H9 (cell line): Measurements from ENCODE around the gene TCP11L1. TPM values are rescaled to one million over a fixed set of nuclear protein-coding genes. Genes with fewer than 3 reads are reported as not detected.

Experiments used
- DNase-seq: peaks from one replicate; pipeline ENCODE4 v3.0.0-alpha.2; 2017
- H2AFZ ChIP-seq: one replicate; pipeline ENCODE4 v1.6.1; 2013; ENCODE audit warnings: mild to moderate bottlenecking, low read length, control low read depth, moderate library complexity
- H2AK5ac ChIP-seq: 2 replicates; pipeline ENCODE4 v1.6.1; 2013; ENCODE audit warnings: low read length, control low read depth, mixed read lengths; ENCODE audit not compliant: insufficient read length
- H2BK120ac ChIP-seq: one replicate; pipeline ENCODE4 v1.6.1; 2013; ENCODE audit warnings: low read depth, mild to moderate bottlenecking, low read length, control low read depth, inconsistent platforms; ENCODE audit not compliant: poor library complexity, severe bottlenecking
- H2BK12ac ChIP-seq: 2 replicates; pipeline ENCODE4 v1.6.1; 2013; ENCODE audit warnings: low read length, control low read depth, mixed read lengths, low read depth; ENCODE audit not compliant: insufficient read length
- H2BK15ac ChIP-seq: 2 replicates; pipeline ENCODE4 v1.6.1; 2013; ENCODE audit warnings: low read depth, low read length, control low read depth
- H2BK20ac ChIP-seq: one replicate; pipeline ENCODE4 v1.6.1; 2013; ENCODE audit warnings: low read depth, mild to moderate bottlenecking, low read length, control low read depth, inconsistent platforms; ENCODE audit not compliant: poor library complexity, severe bottlenecking
- H2BK5ac ChIP-seq: 2 replicates; pipeline ENCODE4 v1.6.1; 2013; ENCODE audit warnings: low read length, control low read depth, mixed read lengths; ENCODE audit not compliant: insufficient read length
- H3K14ac ChIP-seq: 2 replicates; pipeline ENCODE4 v1.6.1; 2013; ENCODE audit warnings: low read length, control low read depth; ENCODE audit not compliant: insufficient read depth
- H3K18ac ChIP-seq: 2 replicates; pipeline ENCODE4 v1.6.1; 2013; ENCODE audit warnings: low read depth, mild to moderate bottlenecking, mixed read lengths, low read length, control low read depth; ENCODE audit not compliant: insufficient read length
- H3K23ac ChIP-seq: 2 replicates; pipeline ENCODE4 v1.6.1; 2013; ENCODE audit warnings: low read length, control low read depth, mixed read lengths, low read depth; ENCODE audit not compliant: insufficient read length
- H3K23me2 ChIP-seq: 2 replicates; pipeline ENCODE4 v1.6.1; 2013; ENCODE audit warnings: low read depth, mild to moderate bottlenecking, mixed read lengths, low read length, control low read depth; ENCODE audit not compliant: insufficient read length, poor library complexity, severe bottlenecking
- H3K27ac ChIP-seq: 2 replicates; pipeline ENCODE4 v1.5.1; 2013; ENCODE audit warnings: low read length, control low read depth, mixed read lengths, low read depth; ENCODE audit not compliant: insufficient read length
- H3K27me3 ChIP-seq: 2 replicates; pipeline ENCODE4 v1.6.1; 2013; ENCODE audit warnings: low read length, control low read depth, inconsistent platforms; ENCODE audit not compliant: insufficient read depth
- H3K4ac ChIP-seq: 2 replicates; pipeline ENCODE4 v1.6.1; 2013; ENCODE audit warnings: low read depth, mild to moderate bottlenecking, control low read depth, inconsistent platforms, low read length, moderate library complexity
- H3K4me1 ChIP-seq: 2 replicates; pipeline ENCODE4 v1.6.1; 2013; ENCODE audit warnings: low read length, control low read depth, inconsistent platforms; ENCODE audit not compliant: insufficient read depth
- H3K4me2 ChIP-seq: 2 replicates; pipeline ENCODE4 v1.6.1; 2013; ENCODE audit warnings: low read length, control low read depth, mixed read lengths; ENCODE audit not compliant: insufficient read length, insufficient read depth
- H3K56ac ChIP-seq: 2 replicates; pipeline ENCODE4 v1.6.1; 2013; ENCODE audit warnings: low read depth, mild to moderate bottlenecking, mixed read lengths, low read length, control low read depth; ENCODE audit not compliant: insufficient read length
- H3K79me1 ChIP-seq: 2 replicates; pipeline ENCODE4 v1.6.1; 2013; ENCODE audit warnings: low read depth, mild to moderate bottlenecking, moderate library complexity, low read length, control low read depth, inconsistent platforms; ENCODE audit not compliant: insufficient read depth, poor library complexity, severe bottlenecking
- H3K79me2 ChIP-seq: 2 replicates; pipeline ENCODE4 v1.6.1; 2013; ENCODE audit warnings: low read length, control low read depth, inconsistent platforms; ENCODE audit not compliant: insufficient read depth
- H3K9ac ChIP-seq: 2 replicates; pipeline ENCODE4 v1.6.1; 2013; ENCODE audit warnings: low read length, control low read depth, mixed read lengths; ENCODE audit not compliant: insufficient read length; ENCODE audit errors: extremely low read depth
- H3K9me3 ChIP-seq: one replicate; pipeline ENCODE4 v1.6.1; 2013; ENCODE audit warnings: low read depth, low read length, inconsistent platforms; ENCODE audit not compliant: control insufficient read depth
- H3T11ph ChIP-seq: one replicate; pipeline ENCODE4 v1.6.1; 2013; ENCODE audit warnings: mild to moderate bottlenecking, low read length, control low read depth, inconsistent platforms
- H4K20me1 ChIP-seq: one replicate; pipeline ENCODE4 v1.6.1; 2013; ENCODE audit not compliant: control insufficient read depth, insufficient read length, insufficient read depth
- H4K5ac ChIP-seq: 2 replicates; pipeline ENCODE4 v1.6.1; 2013; ENCODE audit warnings: low read depth, mild to moderate bottlenecking, mixed read lengths, low read length, control low read depth; ENCODE audit not compliant: insufficient read length
- H4K8ac ChIP-seq: replicated peaks from 2 replicates; pipeline ENCODE4 v1.6.1; 2013; ENCODE audit warnings: low read length, control low read depth, mixed read lengths, low read depth; ENCODE audit not compliant: insufficient read length
- H4K91ac ChIP-seq: 2 replicates; pipeline ENCODE4 v1.6.1; 2013; ENCODE audit warnings: low read depth, mild to moderate bottlenecking, moderate library complexity, mixed read lengths, low read length, control low read depth; ENCODE audit not compliant: insufficient read length
- H3K27ac Mint-ChIP-seq, 3 experiments: 2 replicates in 2 of 3; 3 replicates in 1 of 3; pipeline ENCODE4 v1.8.0; 2020 to 2021; ENCODE audit warnings: mixed read lengths in 3 of 3, mild to moderate bottlenecking in 1 of 3, moderate library complexity in 1 of 3
- H3K27me3 Mint-ChIP-seq: 2 replicates; pipeline ENCODE4 v1.8.0; 2021; ENCODE audit warnings: low read depth, mild to moderate bottlenecking, moderate library complexity, mixed read lengths
- H3K36me3 Mint-ChIP-seq, 3 experiments: 2 replicates in 2 of 3; 3 replicates in 1 of 3; pipeline ENCODE4 v1.8.0; 2020 to 2021; ENCODE audit warnings: low read depth in 3 of 3, mixed read lengths in 3 of 3; ENCODE audit not compliant: insufficient read depth in 1 of 3
- H3K4me1 Mint-ChIP-seq, 2 experiments: 2 replicates each; pipeline ENCODE4 v1.8.0; 2020; ENCODE audit warnings: mixed read lengths in 2 of 2
- H3K4me3 Mint-ChIP-seq, 2 experiments: 2 replicates in 1 of 2; 3 replicates in 1 of 2; pipeline ENCODE4 v1.8.0; 2020 to 2021; ENCODE audit warnings: mild to moderate bottlenecking in 2 of 2, mixed read lengths in 2 of 2, moderate library complexity in 1 of 2
- H3K9me3 Mint-ChIP-seq, 2 experiments: 2 replicates in 1 of 2; 3 replicates in 1 of 2; pipeline ENCODE4 v1.8.0; 2020; ENCODE audit warnings: mild to moderate bottlenecking in 2 of 2, mixed read lengths in 2 of 2, moderate library complexity in 1 of 2
- WGBS: extraction: QIAGEN DNeasy Blood & Tissue Kit; methylation state at CpG from one replicate; pipeline ENCODE4 v1.1.7; 2013; ENCODE audit warnings: missing lambda C conversion rate, low lambda C conversion rate, mixed read lengths; ENCODE audit not compliant: insufficient read length; ENCODE audit errors: extremely low coverage; 5-methylcytosine and 5-hydroxymethylcytosine counted together
- total RNA-seq: library from RNA; stranded (reverse); gene quantifications from 2 replicates; pipeline ENCODE4 v1.2.1, GENCODE V29; 2021
- TF ChIP-seq, protein P1 (sequence below): fragments of 200-600 bp; sonication (generic); conservative IDR thresholded peaks from 3 replicates; pipeline ENCODE4 v1.8.0; 2021; ENCODE audit warnings: antibody characterized with exemption, mild to moderate bottlenecking

TCP11L1 gene
- total RNA-seq, 1 experiment from 2014 or later, result 20.3 TPM

DNA sequence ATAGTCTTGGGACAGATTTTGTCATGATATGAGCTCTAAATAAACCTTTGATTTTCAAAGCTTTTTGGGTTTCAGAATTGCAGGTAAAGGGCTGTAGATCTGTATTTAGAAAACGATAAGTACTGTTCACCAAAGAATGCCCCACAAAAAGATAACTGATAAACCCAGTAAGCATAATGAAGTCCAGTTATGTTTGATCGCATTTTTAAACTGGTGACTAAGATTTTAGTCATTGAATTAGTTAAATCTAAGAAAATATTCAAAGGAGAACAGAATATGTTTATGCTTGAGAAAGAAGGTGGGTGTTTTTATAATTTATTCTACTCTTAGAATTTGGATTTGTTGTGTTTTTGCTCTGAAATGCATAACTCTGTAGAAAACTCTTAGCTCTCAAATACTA, 12.1 kb upstream of the TCP11L1 start:
- H4K5ac ChIP-seq, result no peak overlapping the region
- no peaks in the 10 kb centered on the region for H3K27me3 ChIP-seq
- H2AFZ ChIP-seq, result no peak overlapping the region
- H3K23me2 ChIP-seq, result no peaks in the 10 kb centered on the region
- no peak overlapping the region for H4K8ac ChIP-seq
- H2BK5ac ChIP-seq, result no peak overlapping the region
- no CpG with 5 or more reads among the region's 2 CpGs for WGBS
- no peak for DNase-seq
- no peak overlapping the region for H3K23ac ChIP-seq
- no peak overlapping the region for H3K56ac ChIP-seq
- H3K79me2 ChIP-seq, result no peaks in the 10 kb centered on the region
- no peak overlapping the region for H2BK15ac ChIP-seq
- no peak overlapping the region for H3K14ac ChIP-seq
- no peaks in the 10 kb centered on the region for H3K9me3 Mint-ChIP-seq
- H3K36me3 Mint-ChIP-seq, result peaks cover 0 to 2% (median 0%) of the 10 kb centered on the region in 3 experiments; a peak in 1 of 7 replicates
- no peaks in the 10 kb centered on the region for H4K20me1 ChIP-seq
- H3K4ac ChIP-seq, result no peak overlapping the region
- H2BK120ac ChIP-seq, result no peak overlapping the region
- H3K18ac ChIP-seq, result no peak overlapping the region
- H3K27ac Mint-ChIP-seq, result no peak overlapping the region
- H3K9ac ChIP-seq, result no peak overlapping the region
- H4K91ac ChIP-seq, result no peak overlapping the region
- H3K27ac ChIP-seq, result no peak overlapping the region
- peaks cover 9 to 13% of the 10 kb centered on the region in 2 experiments; a peak in 3 of 4 replicates for H3K4me1 Mint-ChIP-seq
- no peak overlapping the region for H3K4me3 Mint-ChIP-seq
- no peak overlapping the region for H2BK12ac ChIP-seq
- H2AK5ac ChIP-seq, result no peak overlapping the region
- H3K4me2 ChIP-seq, result no peak overlapping the region
- no peak overlapping the region for H3T11ph ChIP-seq
- TF ChIP-seq, protein P1, sequence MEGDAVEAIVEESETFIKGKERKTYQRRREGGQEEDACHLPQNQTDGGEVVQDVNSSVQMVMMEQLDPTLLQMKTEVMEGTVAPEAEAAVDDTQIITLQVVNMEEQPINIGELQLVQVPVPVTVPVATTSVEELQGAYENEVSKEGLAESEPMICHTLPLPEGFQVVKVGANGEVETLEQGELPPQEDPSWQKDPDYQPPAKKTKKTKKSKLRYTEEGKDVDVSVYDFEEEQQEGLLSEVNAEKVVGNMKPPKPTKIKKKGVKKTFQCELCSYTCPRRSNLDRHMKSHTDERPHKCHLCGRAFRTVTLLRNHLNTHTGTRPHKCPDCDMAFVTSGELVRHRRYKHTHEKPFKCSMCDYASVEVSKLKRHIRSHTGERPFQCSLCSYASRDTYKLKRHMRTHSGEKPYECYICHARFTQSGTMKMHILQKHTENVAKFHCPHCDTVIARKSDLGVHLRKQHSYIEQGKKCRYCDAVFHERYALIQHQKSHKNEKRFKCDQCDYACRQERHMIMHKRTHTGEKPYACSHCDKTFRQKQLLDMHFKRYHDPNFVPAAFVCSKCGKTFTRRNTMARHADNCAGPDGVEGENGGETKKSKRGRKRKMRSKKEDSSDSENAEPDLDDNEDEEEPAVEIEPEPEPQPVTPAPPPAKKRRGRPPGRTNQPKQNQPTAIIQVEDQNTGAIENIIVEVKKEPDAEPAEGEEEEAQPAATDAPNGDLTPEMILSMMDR, result no peak
- no peaks in the 10 kb centered on the region for H3K9me3 ChIP-seq
- H3K79me1 ChIP-seq, result no peaks in the 10 kb centered on the region
- H3K4me1 ChIP-seq, result no peaks in the 10 kb centered on the region
- no peak overlapping the region for H2BK20ac ChIP-seq
- no peaks in the 10 kb centered on the region for H3K27me3 Mint-ChIP-seq
